HG03439 (cell line): ENCODE measurements around the gene SLC46A1.
A peak's percentile ranks its signal among the peaks of the same experiment; 100 is the strongest.
"Not testable (repeated sequence)": the region's sequence is repeated elsewhere in the genome, so short reads cannot be mapped to it uniquely, and the experiment has no call there.

ENCODE experiments used
- ATAC-seq: cut with Tn5 transposase; IDR thresholded peaks from one replicate; pipeline ENCODE4 v1.9.1; 2021; ENCODE audit warnings: mild to moderate bottlenecking, moderate library complexity; ENCODE audit not compliant: unreplicated experiment

SLC46A1 gene

DNA sequence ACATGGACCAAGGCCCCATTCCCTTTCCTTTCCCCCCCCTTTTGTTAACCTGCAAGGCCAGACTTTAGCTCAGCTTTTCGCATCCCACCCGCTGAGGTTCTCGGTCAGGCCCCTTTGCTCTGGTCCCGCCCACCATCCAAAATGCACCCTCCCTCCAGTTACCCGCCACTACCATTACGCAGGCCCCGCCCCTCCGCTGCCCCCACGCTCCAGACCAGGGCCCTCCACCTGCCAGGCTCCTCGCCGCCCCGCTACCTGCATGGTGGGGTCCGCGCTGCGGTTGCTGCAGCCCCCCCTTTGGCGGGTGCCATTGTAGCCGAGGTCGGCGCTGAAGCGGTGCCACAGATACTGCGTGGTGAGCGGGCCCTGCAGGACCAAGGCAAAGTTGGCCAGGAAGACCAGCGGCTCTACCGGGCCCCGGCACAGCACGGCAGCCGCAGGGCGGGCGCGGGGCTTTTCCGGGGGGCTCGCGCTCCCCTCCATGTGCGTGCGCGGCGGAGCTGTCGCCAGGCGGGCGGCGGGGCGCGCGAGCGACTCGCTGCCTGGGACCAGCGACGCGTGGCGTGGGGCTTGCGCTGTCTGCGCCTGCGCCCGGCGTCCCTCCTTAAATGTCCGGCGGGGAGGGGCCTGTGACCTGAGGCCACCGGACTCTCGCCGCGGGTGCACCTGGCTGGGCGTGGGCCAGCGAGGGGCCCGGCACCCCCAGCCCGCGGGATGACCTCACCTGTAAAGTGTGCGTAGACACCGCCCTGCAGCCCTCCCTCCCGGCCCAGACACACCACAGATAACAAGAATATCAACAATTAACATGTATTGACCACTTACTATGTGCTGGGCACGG, at the start of gene SLC46A1:
SLC46A1 (minus strand) TSS at position 581 of the 841 bp plus-strand sequence; CDS start at position 483, 98 bp downstream.
- ATAC-seq: peak; percentile 71

DNA sequence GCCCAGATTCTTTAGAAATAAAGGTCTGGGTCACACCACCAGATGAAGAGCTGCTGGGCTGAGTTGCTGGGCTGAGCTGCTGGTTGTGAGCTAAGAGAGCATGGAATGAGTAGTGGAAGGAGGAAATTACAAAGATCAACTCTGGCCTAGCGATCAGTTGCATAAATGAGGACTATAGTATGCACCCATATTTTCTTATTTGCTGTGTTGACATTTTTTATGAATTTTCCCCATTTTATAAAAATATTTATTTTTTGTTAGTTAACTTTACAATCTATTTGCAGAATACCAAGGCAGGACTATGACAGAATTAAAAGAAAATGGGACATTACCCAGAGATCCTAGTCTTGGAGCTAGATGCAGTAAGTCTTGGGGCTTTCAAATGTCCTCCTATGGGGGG, 43.8 kb upstream of the SLC46A1 start:
- ATAC-seq: no peak

DNA sequence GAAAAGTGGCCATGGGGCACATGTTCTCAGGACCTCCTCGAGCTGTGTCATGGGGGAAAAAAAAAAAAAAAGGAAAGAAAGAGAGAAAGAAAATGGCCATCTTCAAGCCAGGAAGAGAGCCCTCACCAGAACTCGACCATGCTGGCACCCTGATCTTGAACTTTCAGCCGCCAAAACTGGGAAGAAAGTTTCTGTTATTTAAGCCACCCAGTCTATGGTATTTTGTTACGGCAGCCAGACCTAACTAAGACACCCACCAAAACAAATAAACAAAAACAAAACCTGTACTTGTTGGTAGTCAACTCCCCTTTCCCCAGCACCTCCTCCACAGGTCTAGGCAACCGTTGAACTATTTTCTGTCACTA, 41.4 kb upstream of the SLC46A1 start:
- ATAC-seq: no peak

DNA sequence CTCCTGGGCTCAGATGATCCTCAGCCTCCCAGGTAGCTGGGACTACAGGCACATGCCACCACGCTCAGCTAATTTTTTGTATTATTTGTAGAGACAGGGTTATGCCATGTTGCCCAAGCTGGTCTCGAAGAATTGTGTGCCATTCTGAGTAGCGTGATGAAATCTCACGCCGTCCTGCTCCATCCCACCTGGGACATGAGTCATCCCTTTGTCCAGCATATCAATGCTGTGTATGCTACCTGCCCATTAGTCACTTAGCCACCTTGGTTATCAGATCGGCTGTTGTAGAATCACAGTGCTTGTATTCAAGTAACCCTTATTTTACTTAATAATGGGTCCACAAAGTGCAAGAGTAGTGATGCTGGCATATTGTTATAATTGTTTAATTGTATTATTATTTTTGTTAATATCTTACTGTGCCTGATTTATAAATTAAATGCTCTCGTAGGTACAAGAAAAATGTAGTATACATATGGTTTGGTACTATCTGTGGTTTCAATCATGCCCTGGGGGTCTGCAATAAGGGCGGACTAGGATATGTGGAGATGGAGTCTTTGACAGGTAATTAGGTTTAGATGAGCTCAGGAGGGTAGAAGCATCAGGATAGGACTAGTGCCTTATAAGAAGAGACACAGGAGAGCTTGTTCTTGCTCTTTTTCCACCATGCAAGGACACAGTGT, 40.8 kb upstream of the SLC46A1 start:
- no peak for ATAC-seq

DNA sequence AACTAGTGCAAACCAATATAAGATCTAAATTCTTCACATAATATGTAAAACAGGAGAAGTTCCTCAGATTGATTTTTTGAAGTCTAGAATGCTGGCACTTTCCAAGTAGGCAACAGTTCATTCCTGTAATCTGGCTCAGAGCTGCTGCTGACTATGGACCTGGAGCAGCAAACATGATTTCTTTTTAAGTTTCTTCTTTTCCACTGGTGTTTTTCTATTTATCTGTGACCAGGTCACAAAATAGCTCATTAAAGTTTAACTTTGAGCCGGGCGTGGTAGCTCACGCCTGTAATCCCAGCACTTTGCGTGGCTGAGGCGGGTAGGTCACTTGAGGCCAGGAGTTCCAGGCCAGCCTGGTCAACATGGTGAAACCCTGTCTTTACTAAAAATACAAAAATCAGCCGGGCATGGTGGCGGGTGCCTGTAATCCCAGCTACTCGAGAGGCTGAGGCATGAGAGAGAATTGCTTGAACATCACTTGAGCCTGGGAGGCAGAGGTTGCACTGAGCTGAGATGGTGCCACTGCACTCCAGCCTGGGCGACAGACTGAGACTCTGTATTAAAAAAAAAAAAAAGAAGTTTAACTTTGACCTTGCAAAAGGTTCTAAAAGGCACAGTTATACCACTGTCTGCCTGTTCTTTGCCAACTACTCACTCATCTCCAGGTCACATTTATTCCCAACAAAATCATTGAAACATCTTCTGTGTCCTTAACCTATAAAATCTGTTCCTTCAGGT, 38.1 kb upstream of the SLC46A1 start:
- no peak for ATAC-seq

DNA sequence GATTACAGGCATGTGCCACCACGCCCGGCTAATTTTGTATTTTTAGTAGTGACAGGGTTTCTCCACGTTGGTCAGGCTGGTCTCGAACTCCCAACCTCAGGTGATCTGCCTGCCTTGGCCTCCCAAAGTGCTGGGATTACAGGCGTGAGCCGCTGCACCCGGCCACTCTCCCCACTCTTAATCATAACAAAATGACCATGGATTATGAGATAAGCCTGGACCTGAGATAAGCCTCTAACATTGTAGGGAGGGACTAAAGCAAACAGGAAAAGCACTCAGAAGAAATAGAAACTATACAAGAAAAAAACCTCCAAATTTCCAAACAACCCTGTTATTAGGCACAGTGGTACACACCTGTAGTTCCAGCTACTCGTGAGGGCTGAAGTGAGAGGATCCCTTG, 28.3 kb upstream of the SLC46A1 start:
- ATAC-seq: not testable (repeated sequence)

DNA sequence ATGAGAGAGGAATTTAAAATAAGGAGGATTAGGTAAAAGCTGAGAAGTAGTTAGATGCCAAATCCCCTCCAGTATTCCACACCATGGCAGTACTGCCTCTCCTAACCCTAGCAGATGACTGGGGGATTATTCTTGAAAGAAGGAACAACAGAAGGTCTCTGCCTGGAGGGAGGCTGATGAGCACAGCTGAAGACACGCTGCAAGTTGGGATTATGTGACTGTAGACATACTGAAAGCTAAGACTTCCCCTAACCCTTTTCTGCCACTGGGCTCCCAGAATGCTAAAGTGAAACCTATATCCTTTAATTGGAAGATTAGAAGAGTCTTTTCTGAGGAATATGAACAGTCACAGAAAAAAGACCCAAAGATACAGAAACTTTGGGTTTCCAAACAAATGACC, 27.7 kb upstream of the SLC46A1 start:
- no peak for ATAC-seq

DNA sequence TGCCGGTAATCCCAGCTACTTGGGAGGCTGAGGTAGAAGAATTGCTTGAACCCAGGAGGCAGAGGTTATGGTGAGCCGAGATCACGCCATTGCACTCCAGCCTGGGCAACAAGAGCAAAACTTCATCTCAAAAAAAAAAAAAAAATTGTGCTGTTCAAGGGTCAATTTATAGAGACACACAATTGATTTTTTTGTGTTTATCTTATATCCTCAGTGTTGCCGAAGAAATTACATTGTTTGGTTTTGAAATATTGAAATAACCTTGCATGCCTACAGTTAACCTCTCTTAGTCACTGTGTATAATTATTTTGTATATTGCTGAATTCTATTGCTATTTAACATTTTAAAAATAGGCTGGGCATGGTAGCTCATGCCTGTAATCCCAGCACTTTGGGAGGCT, 22.0 kb upstream of the SLC46A1 start:
- ATAC-seq: not testable (repeated sequence)

DNA sequence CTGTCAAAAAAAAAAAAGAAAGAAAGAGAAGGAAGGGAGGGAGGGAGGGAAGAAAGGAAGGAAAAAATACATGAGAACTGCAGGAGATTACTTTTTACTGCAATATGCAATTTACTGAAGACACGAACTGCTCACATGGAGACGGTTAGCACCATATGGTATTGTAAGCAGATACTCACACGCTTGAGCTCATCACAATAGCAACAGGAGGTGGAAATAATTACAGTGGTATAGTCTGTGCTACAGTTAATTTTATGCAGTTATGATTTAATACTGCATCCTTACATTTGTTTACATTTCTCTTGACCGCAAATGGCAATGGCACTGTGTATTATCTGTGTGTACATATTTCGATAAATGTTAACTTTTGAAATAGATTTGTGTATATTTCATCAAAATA, 21.4 kb upstream of the SLC46A1 start:
- no peak for ATAC-seq

DNA sequence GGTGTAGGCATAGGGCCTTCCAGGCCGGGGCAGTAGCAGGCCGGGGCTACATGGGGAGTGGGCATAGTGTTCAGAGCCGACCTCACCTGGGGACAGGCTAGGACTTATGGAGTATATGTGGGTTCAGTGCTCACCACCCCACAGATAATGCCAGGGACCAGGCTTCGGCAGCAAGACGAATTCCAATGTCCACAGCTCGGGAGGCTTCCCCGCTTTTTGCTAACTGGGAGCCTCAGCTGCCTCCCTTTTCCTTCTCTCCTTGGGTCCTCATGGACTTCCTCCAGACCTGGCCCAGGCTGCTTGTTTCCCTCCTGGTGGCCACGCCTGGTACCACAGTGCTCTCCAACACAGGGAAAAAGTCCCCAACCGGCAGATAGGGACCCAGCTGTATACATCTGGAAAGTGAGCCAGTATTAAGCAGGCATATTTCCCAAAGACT, 20.1 kb upstream of the SLC46A1 start:
- no peak for ATAC-seq

DNA sequence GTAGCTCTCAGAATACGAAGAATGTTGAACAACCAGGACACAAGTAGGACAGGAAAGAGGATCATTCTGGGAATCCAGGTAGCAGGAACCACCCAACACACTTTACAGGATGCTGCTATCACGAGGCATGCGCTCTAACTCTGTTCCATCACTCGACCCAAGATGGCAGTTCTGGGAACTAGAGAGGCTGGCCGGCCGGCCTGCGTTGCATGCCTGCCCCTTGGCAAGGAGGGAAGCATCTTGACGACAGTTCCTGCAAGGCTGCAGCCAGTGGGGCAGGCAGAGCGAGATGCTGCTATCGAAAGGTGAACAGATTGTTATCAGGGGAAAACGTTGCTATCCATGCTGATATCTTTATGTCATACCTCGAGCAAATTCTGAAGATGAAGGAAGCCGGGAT, 19.2 kb upstream of the SLC46A1 start:
- no peak for ATAC-seq

DNA sequence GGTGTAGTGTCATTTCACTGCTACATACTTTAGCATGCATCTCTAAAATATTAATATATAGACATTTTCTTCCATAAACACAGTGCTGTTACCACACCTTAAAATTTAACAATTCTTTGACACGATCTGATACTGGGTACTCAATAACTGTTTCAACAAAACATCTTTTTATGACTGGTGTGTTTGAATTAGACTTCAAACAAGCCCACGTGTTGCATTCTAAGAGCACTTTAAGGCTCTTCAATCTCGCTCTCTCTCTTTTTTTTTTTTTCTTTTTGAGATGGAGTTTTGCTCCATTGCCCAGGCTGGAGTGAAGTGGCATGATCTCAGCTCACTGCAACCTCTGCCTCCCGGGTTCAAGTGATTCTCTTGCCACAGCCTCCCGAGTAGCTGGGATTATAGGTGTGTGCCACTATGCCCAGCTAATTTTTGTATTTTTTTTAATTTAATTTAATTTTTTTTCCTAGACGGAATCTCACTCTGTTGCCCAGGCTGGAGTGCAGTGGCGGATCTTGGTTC, 15.8 kb upstream of the SLC46A1 start:
- ATAC-seq: no peak

DNA sequence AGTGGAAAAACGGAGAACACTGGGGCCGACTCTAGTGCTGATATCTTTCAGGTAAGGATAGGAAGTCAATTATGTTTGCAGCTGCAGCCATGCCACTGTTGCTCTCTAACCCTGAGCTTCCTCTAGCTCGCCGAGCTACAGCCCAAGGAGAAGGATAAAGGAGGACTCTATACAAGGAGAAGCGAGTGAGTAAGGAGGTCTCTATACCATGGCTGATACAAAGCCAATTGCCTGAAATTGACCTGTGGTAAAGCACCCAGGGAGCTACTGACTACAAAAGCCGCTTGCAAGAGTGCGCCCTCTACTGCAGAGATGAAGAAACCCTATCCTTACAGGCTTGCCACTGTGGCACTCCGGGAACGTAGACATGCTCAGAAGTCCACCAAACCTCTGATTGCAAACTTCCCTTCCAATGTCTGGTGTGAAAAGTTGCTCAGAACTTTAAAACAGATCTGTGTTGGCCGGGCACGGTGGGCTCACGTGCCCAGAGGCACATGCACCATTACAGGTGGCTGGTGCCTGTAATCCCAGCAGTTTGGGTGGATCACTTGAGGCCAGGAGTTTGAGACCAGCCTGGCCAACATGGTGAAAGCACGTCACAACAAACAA, 10.8 kb upstream of the SLC46A1 start:
- no peak for ATAC-seq

DNA sequence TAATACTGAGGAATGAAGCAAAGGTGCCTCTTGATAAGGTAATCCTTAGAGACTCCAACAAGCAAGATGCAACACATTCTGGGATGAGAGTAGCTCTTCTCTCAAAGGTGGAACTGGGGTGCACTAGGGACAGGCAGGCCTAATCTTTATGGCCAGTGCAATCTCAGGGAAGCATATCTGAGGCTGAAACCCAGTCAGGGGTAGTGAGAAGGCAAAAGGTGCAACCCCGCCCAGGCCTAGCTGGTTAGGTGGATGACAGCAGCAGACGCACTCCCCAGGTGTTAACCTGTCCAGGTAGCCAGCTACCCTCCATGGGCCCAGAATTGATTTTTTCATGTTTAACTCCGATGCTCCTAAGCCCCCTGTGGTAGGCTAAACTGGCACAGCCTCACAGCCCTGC, 9.9 kb upstream of the SLC46A1 start:
- no peak for ATAC-seq

DNA sequence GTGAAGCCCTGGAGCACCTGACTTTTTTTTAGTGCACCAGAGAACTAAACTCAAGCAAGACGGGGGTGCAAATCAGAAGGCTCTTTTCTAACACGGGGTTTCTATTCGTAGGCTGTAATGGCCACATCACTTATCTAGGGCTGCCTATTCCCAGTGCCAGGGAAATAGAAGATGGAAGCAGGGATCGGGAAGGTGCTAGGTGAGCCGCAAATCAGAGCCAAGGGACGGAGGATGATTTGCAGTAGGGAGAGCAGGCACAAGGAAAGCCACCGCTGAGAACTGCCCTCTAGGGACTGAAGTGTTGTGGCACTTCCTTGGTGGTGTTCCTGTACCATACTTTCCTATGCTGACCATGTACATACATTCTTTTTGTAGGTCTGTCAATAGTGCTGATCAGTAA, 7.8 kb upstream of the SLC46A1 start:
- ATAC-seq: no peak

DNA sequence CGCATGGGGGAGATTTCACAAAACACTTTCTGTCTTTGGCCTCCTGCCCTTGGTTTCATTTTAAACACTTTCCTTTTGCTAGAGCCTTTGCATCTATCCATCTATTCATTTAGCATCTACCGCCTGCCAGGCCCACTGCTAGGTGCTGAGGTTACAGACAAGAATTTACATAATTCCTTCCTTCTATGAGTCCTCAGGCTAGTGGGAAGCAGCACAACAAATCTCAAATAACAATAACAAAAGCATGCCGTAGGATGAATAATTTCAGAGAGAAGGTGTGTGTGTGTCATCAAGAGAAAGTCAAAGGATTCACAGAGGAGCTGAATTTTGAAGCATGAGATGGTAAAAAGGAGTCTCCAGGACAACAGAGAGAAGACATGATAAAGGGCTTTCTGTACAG, 6.1 kb upstream of the SLC46A1 start:
- ATAC-seq: no peak

DNA sequence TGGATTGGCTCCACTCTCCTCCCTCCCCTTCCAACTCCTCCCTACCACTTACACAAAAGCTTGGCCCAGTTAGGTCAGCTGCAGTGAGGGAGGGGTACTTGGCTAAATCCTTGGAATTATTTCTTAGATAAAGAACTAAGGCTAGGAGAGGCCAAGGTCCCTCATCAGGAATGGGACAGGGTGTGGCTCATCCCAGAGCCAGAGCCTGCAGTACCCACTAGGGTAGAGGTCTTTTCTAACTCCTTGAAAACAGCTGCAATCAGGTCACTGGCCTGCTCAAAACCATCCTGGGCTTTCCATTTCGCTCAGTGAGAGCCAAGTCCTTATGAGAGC, 1.9 kb upstream of the SLC46A1 start:
- ATAC-seq: no peak

DNA sequence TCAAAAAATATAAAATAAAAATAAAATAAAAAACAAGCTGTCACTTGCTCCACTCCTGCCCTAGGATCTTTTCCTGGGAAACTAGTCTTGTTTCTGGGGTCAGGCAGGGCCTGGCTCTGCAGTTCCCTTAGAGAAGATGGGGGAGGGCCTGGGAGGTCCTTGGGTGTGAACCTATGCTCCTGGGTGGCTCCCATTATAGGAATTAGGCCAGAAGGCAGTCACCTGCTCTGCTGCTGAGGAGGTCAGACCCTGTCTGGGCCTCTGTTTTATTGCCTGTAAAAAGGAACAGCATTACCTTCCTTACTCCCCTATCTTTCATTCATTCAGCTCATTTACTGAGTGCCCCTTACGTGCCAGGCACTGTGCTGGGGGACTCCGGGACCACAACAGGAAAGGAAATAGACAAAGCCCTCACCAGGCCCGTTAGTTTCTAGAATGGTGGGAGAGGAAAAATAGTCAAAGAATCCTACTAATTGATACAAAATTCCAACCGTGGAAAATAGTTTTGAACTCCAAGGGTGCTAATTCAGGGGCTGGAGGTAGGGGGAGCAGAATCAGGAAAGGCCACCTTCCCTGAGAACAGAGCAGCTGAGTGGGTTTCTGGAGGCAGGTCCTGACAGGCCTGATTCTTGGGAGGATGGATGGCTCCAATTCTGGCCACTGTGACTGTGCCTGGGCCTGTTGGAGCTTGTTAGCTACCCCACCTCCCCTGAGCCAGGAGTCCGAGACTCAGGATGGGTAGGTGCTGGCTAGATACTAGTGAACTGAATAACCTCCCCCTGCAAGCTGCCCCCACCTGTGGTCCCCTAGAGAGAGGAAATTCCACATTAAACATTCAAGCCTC, 1.3 kb upstream of the SLC46A1 start:
- no peak for ATAC-seq

DNA sequence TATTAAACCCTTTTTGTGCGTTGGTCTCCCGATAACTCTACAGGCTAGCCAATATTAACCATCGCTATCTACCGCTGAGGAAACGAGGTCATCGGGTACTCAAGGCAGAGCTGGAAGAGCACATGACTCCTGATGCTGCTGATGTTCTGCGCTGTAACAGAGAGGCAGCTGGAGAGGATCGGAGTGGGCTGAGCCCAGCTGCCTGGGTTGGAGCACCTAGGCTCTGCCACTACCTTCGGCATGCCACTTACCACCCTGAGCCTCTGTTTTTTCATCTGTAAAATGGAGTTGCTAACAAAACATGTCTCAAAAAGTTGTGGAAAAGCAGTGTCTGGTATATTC, 432 bp upstream of the SLC46A1 start:
- ATAC-seq: no peak

DNA sequence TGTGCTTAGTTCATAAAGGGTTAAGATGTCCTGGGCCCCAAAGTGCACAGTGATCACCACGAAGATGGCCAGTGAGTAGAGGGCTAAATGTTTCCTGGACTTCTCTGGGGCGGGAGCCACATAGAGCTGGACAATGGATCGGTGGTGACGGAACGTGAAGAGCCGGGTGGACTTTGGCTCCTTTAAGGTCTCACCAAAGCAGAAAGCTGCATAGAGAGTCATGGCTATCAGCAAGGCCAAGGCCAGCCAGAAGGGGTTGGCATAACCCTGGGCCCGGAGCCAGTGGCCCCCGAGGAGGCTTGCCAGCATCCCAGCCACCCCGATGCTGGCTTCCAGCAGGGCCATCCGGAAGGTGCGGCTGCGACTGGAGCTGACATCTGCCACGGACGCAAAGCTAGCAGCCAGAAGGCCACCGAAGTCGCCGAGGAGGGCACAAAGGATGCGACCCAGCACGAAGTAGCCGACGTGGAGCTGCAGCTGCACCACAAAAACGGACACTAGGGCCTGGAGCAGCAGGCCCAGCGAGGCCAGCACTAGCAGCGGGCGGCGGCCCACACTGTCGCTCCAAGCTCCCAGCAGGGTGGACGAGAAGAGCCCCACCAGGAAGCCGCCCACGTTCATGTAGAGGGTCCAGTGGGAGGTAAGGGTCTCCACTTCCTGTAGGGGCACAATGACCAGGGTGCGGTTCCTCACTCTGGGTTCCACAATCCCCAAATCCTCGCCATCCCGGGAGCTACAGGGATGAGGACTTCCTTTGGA, 1.0 kb downstream of the SLC46A1 start:
- ATAC-seq: no peak
